SH-SY5Y (cell line): ENCODE results near the gene ABCA4.

Experiments
- GATA2 ChIP-seq: IDR thresholded peaks from 2 replicates; pipeline ENCODE4 v1.6.1; 2011; ENCODE audit warnings: mild to moderate bottlenecking, low read depth, low read length
- GATA3 ChIP-seq: IDR thresholded peaks from 2 replicates; pipeline ENCODE4 v1.6.1; 2011; ENCODE audit warnings: low read depth, mild to moderate bottlenecking, low read length, moderate library complexity

GRCh38 chr1:94143173-94143808 lies 22.3 kb upstream of the ABCA4 start:
- TF ChIP-seq GATA2 (no peak), GATA3 (no peak)
